GM12874 (cell line): ENCODE data around the gene ARL15.

ENCODE experiments used
- TF ChIP-seq, protein P1 (sequence below): IDR thresholded peaks from 2 replicates; pipeline ENCODE4 v1.5.1; 2011; ENCODE audit warnings: low read depth, mild to moderate bottlenecking, control low read depth, low read length, moderate library complexity; ENCODE audit not compliant: insufficient read depth

The ARL15 gene

DNA sequence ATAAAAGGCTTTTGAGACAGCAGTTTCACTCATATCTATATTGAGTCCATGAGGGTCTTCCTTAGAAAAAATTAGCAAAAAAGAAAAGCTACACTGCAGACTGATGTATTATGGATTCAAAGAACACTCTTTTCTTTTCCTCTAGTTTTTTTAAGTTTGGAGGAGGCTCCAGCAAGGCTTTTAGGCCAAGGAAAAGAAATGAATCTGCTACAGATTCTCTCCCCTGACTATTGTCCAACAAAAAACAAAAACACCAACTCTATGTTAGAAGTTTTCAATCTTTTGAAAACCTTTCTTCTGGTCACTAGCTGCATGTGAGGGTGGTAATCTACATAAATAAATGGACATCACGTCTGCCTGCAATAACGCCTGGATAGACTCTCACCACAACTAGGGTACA, 310.4 kb downstream of the ARL15 start:
- TF ChIP-seq, protein P1, sequence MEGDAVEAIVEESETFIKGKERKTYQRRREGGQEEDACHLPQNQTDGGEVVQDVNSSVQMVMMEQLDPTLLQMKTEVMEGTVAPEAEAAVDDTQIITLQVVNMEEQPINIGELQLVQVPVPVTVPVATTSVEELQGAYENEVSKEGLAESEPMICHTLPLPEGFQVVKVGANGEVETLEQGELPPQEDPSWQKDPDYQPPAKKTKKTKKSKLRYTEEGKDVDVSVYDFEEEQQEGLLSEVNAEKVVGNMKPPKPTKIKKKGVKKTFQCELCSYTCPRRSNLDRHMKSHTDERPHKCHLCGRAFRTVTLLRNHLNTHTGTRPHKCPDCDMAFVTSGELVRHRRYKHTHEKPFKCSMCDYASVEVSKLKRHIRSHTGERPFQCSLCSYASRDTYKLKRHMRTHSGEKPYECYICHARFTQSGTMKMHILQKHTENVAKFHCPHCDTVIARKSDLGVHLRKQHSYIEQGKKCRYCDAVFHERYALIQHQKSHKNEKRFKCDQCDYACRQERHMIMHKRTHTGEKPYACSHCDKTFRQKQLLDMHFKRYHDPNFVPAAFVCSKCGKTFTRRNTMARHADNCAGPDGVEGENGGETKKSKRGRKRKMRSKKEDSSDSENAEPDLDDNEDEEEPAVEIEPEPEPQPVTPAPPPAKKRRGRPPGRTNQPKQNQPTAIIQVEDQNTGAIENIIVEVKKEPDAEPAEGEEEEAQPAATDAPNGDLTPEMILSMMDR, result no peak

DNA sequence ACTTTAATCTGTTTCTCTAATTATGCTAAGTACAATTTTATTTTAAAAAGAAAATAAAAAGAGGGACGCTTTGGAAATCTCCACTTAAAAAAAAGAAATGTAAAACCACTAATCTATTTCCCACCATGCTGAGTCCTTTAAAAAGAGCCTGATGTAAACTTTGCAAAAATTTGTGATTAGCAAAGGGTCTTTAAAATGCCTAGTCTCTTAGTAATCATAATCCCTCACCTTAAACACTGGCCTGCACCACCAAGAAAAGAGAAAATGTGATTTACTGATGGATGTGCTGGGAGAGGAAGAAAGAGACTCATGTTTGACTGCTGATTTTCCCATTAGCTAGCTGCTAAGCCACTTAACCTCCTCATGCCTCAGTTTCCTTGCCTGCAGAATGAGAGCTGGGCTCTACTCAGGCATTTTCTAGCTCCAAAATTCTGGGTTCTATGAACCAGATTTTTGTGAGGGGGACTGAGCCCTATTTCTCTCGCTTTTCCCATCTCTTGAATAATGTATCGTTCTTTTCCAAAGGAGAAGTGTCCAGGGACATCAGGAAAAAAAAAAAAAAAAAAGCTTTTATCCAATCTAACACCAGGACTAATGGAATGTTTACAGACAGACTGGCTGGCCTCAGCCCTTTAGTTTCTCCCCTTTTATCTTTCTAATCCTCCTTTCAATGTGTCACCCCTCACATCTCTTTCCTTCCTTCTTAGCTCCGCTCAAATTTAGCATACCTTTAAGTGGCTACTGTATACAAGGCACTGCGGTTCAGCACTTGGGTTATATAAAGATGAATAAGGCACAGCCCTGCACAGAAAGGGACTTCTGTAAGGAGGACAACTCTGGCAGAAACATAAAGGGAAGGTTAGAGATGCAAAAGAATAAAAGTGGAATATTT, 312.4 kb downstream of the ARL15 start:
- TF ChIP-seq, protein P1, result no peak

DNA sequence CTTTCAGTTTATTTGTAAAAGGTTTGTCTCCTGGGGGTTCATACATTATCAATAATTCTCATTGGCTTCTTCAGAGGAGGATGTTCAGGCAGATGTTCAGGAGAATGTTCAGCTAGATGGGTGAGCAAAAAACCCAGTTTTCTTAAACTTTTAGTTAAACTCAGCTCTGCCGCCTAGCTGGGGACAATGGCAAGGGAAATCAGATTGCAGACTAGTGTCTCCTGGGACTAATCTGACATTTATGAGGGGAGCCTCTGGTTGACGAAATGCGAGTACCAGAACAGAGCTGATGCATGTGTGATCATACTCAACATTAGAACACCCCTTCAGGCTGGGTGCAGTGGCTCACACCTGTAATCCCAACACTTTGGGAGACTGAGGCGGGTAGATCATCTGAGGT, 314.4 kb downstream of the ARL15 start:
- TF ChIP-seq, protein P1, result no peak

DNA sequence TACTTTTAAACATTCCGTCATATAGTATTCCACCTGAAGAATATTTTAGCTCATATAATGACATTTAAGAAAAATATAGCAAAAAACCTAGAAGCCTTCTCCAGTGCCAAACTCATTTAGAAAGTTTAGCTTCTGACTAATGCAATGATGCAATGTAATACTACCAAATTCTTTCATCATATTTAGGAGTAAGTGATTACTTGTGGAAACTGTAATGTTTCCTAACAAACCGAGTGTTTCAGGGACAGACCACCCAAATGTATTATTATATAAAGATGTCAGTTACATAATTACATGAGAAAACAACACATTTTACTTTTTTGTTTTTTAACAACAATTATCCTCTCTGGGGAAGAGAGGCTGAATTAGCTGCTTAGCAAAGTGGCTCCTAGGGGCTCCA, 316.2 kb downstream of the ARL15 start:
- TF ChIP-seq, protein P1, result no peak

DNA sequence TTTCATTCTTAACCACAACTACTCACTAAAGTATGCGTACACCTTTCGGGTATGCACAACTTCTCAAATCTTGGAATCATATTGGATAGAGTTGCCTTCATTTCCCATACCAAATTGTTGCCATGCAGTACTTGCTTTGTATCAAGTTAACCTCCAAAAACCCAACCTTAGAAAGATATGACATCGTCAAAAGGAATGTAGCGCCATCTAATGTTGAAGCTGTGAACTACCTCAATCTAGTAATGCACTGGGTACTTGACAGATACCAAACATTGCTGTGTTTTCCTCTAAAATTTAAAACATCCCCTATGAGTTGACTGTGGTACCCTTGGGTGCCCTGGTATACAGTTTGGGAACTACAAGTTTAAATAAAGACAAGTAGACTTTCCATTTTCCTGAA, 318.4 kb downstream of the ARL15 start:
- TF ChIP-seq, protein P1, result no peak

DNA sequence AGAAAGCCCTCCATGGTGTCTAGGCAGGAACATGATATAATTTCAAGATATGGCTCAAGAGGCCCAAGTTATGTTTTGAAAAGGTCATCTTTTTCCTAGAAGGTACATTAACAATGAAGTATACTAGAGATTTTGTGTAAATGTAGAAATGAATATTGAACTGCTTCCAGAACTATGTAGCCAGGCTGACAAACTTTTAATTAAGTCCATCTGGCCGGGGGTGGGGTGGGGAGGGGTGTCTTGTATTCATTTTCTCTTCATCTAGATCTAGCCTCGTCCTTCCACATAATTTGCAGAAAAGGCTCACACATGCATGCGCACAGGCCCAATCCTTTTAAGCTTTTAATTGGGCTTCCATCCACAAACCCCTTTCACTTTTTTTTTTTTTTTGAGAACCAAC, 323.3 kb downstream of the ARL15 start:
- TF ChIP-seq, protein P1, result no peak

DNA sequence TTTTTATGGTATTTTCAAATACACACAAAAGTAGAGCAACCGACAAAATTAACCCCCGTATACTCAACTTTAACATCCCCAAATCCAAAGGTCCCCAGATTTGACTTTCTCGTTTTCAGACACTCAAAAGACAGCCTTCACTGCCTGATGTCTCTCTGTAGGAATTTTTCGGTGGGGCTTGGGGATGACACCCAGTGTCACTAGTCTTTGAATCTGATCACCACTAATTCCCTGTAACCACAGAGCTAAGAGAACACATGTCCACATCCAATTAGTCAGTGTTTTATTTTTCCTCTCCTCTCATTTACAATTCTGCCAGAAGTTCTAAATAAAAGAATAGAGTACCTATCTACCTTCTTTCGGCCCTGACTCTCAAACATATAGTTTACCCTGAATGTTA, 324.6 kb downstream of the ARL15 start:
- TF ChIP-seq, protein P1, result no peak
